Endodermal cell (in vitro differentiated cells): Measurements from ENCODE around the gene SRSF1. TPM values are rescaled to one million over a fixed set of nuclear protein-coding genes. Genes with fewer than 3 reads are reported as not detected.

ENCODE experiments used
- DNase-seq: peaks from one replicate; pipeline ENCODE4 v3.0.0-alpha.2; 2017
- H3K27ac ChIP-seq: 2 replicates; pipeline ENCODE4 v1.5.1; 2013; ENCODE audit warnings: mild to moderate bottlenecking, low read depth, low read length, moderate library complexity
- H3K27me3 ChIP-seq: 2 replicates; pipeline ENCODE4 v1.6.1; 2013; ENCODE audit warnings: mild to moderate bottlenecking, low read length, moderate library complexity; ENCODE audit not compliant: insufficient read depth, control insufficient read depth, poor library complexity, severe bottlenecking
- H3K36me3 ChIP-seq: 2 replicates; pipeline ENCODE4 v1.7.0; 2013; ENCODE audit warnings: mild to moderate bottlenecking, low read length, moderate library complexity; ENCODE audit not compliant: control insufficient read depth, insufficient read depth
- H3K4me1 ChIP-seq: one replicate; pipeline ENCODE4 v1.7.0; 2013; ENCODE audit warnings: low read length; ENCODE audit not compliant: control insufficient read depth, insufficient read depth
- H3K4me3 ChIP-seq: 2 replicates; pipeline ENCODE4 v1.5.1; 2013; ENCODE audit warnings: mild to moderate bottlenecking, low read length, moderate library complexity
- H3K9ac ChIP-seq: 2 replicates; pipeline ENCODE4 v1.6.1; 2013; ENCODE audit warnings: mild to moderate bottlenecking, low read length, moderate library complexity; ENCODE audit not compliant: poor library complexity, severe bottlenecking; ENCODE audit errors: extremely low read depth
- H3K9me3 ChIP-seq: 2 replicates; pipeline ENCODE4 v1.6.1; 2013; ENCODE audit warnings: mild to moderate bottlenecking, low read length, moderate library complexity; ENCODE audit not compliant: control insufficient read depth
- H3K27ac Mint-ChIP-seq: 2 replicates; pipeline ENCODE4 v1.8.0; 2020; ENCODE audit warnings: mixed read lengths
- H3K27me3 Mint-ChIP-seq: 2 replicates; pipeline ENCODE4 v1.8.0; 2021; ENCODE audit warnings: mild to moderate bottlenecking, mixed read lengths; ENCODE audit not compliant: insufficient read depth
- H3K36me3 Mint-ChIP-seq: 2 replicates; pipeline ENCODE4 v1.8.0; 2020; ENCODE audit warnings: low read depth, mixed read lengths
- H3K4me1 Mint-ChIP-seq: 2 replicates; pipeline ENCODE4 v1.8.0; 2020; ENCODE audit warnings: mixed read lengths
- H3K4me3 Mint-ChIP-seq: 2 replicates; pipeline ENCODE4 v1.8.0; 2020; ENCODE audit warnings: mild to moderate bottlenecking, moderate library complexity, mixed read lengths
- H3K9me3 Mint-ChIP-seq: 2 replicates; pipeline ENCODE4 v1.8.0; 2020; ENCODE audit warnings: mild to moderate bottlenecking, mixed read lengths
- WGBS, 2 experiments: methylation state at CpG; one replicate each; pipeline versions ENCODE4 v1.1.5 to v1.1.7; 2013; ENCODE audit warnings: missing lambda C conversion rate in 2 of 2, mixed read lengths in 1 of 2; ENCODE audit not compliant: insufficient coverage in 1 of 2, insufficient read length in 1 of 2; 5-methylcytosine and 5-hydroxymethylcytosine counted together
- total RNA-seq, 2 donors: library from RNA; stranded (reverse); fragmentation: NEBNext Ultra II Directional in 1 of 2; extraction: Animal tissue kit (Norgen Biotek cat#: 25700) in 1 of 2; gene quantifications; 2 replicates in 1 of 2; 3 replicates in 1 of 2; pipeline ENCODE4 v1.2.1, GENCODE V29; 2021
- TF ChIP-seq, protein P1 (sequence below): fragments of 200-600 bp; sonication (generic); conservative IDR thresholded peaks from 2 replicates; pipeline ENCODE4 v1.5.0; 2021; ENCODE audit warnings: antibody characterized with exemption, mild to moderate bottlenecking

The SRSF1 gene
- total RNA-seq, 2 donors from 2014 or later, result 339 to 361 TPM

DNA sequence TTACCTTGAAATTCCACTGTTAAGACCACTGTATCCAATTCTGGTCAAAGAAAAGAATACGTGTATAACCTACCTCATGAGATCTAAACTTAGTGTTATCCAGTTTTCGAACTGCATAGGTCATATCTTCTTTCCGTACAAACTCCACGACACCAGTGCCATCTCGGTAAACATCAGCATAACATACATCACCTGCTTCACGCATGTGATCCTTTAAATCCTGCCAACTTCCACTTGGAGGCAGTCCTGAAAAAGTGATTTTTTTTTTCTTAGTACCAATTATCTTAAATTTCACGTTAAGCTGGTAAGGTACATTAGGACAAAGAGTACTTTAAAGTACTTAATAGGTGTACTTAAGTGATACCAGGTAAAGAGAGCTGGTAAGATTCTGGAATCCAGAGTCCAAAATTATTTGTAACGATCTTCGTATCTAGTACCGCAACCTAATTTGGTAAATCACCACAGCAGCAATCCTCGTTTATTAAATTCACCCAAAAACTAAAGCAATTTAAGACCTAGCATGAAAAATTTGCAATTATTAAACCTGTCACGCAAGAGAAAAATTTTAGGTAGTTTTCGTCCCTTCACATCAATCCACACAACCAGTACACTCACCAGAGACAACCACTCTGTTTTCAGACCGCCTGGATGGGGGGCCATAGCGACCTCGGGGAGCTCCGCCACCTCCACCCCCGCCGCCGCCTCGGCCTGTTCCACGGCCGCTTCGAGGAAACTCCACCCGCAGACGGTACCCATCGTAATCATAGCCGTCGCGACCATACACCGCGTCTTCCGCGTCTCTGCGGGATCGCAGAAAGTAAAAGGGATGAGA, 1.1 kb downstream of the SRSF1 start:
- no peak for DNase-seq
- Mint-ChIP-seq H3K27ac (peak overlapping the region; percentile 100), H3K9me3 (no peaks in the 10 kb centered on the region), H3K4me1 (peaks cover 40% of the 10 kb centered on the region), H3K4me3 (peak overlapping the region; percentile 100), H3K27me3 (no peaks in the 10 kb centered on the region), H3K36me3 (peaks cover 54% of the 10 kb centered on the region)
- H3K27ac ChIP-seq, result no peak overlapping the region
- H3K27me3 ChIP-seq, result no peaks in the 10 kb centered on the region
- H3K9ac ChIP-seq, result peak overlapping the region; percentile 98
- H3K4me1 ChIP-seq, result peaks cover 13% of the 10 kb centered on the region
- 5% methylated on average over 25 to 36 of the region's 36 CpGs for WGBS, 2 experiments
- peaks cover 51% of the 10 kb centered on the region for H3K36me3 ChIP-seq
- peak overlapping the region; percentile 96 for H3K4me3 ChIP-seq
- no peaks in the 10 kb centered on the region for H3K9me3 ChIP-seq
- TF ChIP-seq, protein P1, sequence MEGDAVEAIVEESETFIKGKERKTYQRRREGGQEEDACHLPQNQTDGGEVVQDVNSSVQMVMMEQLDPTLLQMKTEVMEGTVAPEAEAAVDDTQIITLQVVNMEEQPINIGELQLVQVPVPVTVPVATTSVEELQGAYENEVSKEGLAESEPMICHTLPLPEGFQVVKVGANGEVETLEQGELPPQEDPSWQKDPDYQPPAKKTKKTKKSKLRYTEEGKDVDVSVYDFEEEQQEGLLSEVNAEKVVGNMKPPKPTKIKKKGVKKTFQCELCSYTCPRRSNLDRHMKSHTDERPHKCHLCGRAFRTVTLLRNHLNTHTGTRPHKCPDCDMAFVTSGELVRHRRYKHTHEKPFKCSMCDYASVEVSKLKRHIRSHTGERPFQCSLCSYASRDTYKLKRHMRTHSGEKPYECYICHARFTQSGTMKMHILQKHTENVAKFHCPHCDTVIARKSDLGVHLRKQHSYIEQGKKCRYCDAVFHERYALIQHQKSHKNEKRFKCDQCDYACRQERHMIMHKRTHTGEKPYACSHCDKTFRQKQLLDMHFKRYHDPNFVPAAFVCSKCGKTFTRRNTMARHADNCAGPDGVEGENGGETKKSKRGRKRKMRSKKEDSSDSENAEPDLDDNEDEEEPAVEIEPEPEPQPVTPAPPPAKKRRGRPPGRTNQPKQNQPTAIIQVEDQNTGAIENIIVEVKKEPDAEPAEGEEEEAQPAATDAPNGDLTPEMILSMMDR, result no peak

DNA sequence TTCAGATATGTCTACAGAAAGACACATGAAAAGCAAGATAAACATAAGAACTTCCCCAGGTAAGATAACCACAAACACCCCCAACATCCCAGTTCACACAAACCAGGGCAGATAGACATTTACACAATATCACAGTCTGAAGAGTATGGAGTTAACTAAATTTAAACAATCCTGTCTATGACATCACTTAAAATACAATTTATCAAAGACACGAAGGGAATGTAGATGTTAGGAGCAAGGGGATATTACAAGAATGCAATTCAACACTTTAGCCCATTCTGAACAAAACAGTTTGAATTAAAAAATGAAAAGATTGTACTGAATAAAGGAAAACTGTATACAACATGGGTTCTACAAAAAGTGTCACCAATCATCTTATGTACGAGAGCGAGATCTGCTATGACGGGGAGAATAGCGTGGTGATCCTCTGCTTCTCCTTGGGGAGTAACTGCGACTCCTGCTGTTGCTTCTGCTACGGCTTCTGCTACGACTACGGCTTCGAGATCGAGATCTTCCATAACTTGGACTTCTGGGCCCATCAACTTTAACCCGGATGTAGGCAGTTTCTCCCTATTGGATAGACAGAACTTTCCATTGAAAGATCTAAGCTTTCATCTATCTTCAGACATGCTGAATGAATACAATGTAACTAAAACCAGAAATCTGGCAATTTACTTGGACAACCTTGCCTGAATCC, 1.9 kb downstream of the SRSF1 start:
- Histone ChIP-seq H3K27me3 (no peaks in the 10 kb centered on the region), H3K9me3 (no peaks in the 10 kb centered on the region), H3K4me3 (peak overlapping the region; percentile 96), H3K9ac (peak overlapping the region; percentile 98), H3K36me3 (peaks cover 58% of the 10 kb centered on the region), H3K4me1 (peaks cover 13% of the 10 kb centered on the region), H3K27ac (no peak overlapping the region)
- peak overlapping the region; percentile 100 for H3K27ac Mint-ChIP-seq
- H3K36me3 Mint-ChIP-seq, result peaks cover 54% of the 10 kb centered on the region
- H3K4me3 Mint-ChIP-seq, result peak overlapping the region; percentile 100
- H3K27me3 Mint-ChIP-seq, result no peaks in the 10 kb centered on the region
- H3K4me1 Mint-ChIP-seq, result peaks cover 40% of the 10 kb centered on the region
- TF ChIP-seq, protein P1, result no peak
- DNase-seq, result no peak
- H3K9me3 Mint-ChIP-seq, result no peaks in the 10 kb centered on the region
- WGBS, 2 experiments, result 46 to 62% methylated on average over 11 of the region's 12 CpGs

GRCh38 chr17:58004060-58004459, 3.0 kb downstream of the SRSF1 start:
- H3K27ac ChIP-seq, result no peak overlapping the region
- H3K36me3 Mint-ChIP-seq, result peaks cover 60% of the 10 kb centered on the region

More at GRCh38 chr17:58004060-58004459, 3.0 kb downstream of the SRSF1 start:
- peak overlapping the region; percentile 96 for H3K4me3 ChIP-seq
- H3K9ac ChIP-seq, result no peak overlapping the region
- Mint-ChIP-seq H3K4me1 (peaks cover 43% of the 10 kb centered on the region), H3K4me3 (peak overlapping the region; percentile 38), H3K9me3 (no peaks in the 10 kb centered on the region), H3K27me3 (no peaks in the 10 kb centered on the region), H3K27ac (no peak overlapping the region)
- H3K36me3 ChIP-seq, result peaks cover 69% of the 10 kb centered on the region
- TF ChIP-seq, protein P1, result no peak
- no peaks in the 10 kb centered on the region for H3K9me3 ChIP-seq
- 83 to 99% methylated on average over 3 of the region's 3 CpGs for WGBS, 2 experiments
- no peak for DNase-seq
- H3K27me3 ChIP-seq, result no peaks in the 10 kb centered on the region
- peaks cover 13% of the 10 kb centered on the region for H3K4me1 ChIP-seq
